SK-N-SH (cell line): ENCODE data around the gene GRK1. TPM values are rescaled to one million over a fixed set of nuclear protein-coding genes. Genes with fewer than 3 reads are reported as not detected.

ENCODE experiments used
- CTCF ChIA-PET: fragments of 300-600, 350-600 bp; formaldehyde crosslinking; extraction: SDS; loops from one replicate; lab custom pipeline; 2021; lab: Yijun Ruan, JAX
- POLR2A ChIA-PET: fragments of 350-600 bp; sonication (Branson Sonifier 250); formaldehyde crosslinking; extraction: SDS; loops from one replicate; lab custom pipeline; 2020; ENCODE audit warnings: antibody characterized with exemption, inconsistent platforms; lab: Yijun Ruan, JAX
- DNase-seq: peaks from one replicate; pipeline ENCODE4 v3.0.0; 2012
- H2AFZ ChIP-seq: fragments of 200-600 bp; sonication (generic); 2 replicates; pipeline ENCODE4 v1.8.1; 2016; ENCODE audit warnings: antibody characterized with exemption, mild to moderate bottlenecking, low read depth
- H3F3A ChIP-seq: fragments of 200-600 bp; sonication (generic); replicated peaks from 2 replicates; pipeline ENCODE3; 2016; ENCODE audit warnings: antibody characterized with exemption, mild to moderate bottlenecking; ENCODE audit not compliant: insufficient read depth
- H3K27ac ChIP-seq, 2 experiments: fragments of 200-500 bp in 1 of 2; fragments of 200-600 bp in 1 of 2; sonication (Bioruptor generic) in 1 of 2; sonication (generic), shearing (Covaris generic) in 1 of 2; 2 replicates each; pipeline versions ENCODE4 v1.5.1 to v1.6.1; 2014 to 2016; ENCODE audit warnings: low read depth in 2 of 2, inconsistent platforms in 1 of 2, low read length in 1 of 2, mild to moderate bottlenecking in 1 of 2, mixed read lengths in 1 of 2
- H3K27me3 ChIP-seq: fragments of 200-600 bp; sonication (generic), shearing (Covaris generic); 2 replicates; pipeline ENCODE4 v1.6.1; 2016; ENCODE audit warnings: mixed run types; ENCODE audit not compliant: insufficient read depth
- H3K36me3 ChIP-seq, 2 experiments: fragments of 200-500 bp in 1 of 2; fragments of 200-600 bp in 1 of 2; sonication (Bioruptor generic) in 1 of 2; sonication (generic) in 1 of 2; replicated peaks in 1 of 2; 2 replicates each; pipeline versions ENCODE3 to v1.5.1; 2014 to 2016; ENCODE audit warnings: low read length in 1 of 2, mild to moderate bottlenecking in 1 of 2; ENCODE audit not compliant: insufficient read depth in 2 of 2, control insufficient read depth in 1 of 2
- H3K4me1 ChIP-seq, 2 experiments: fragments of 200-500 bp in 1 of 2; fragments of 200-600 bp in 1 of 2; sonication (Bioruptor generic) in 1 of 2; sonication (generic), shearing (Covaris generic) in 1 of 2; 2 replicates each; pipeline versions ENCODE4 v1.5.1 to v1.6.1; 2014 to 2016; ENCODE audit warnings: low read depth in 1 of 2, low read length in 1 of 2, mixed run types in 1 of 2; ENCODE audit not compliant: insufficient read depth in 2 of 2, control insufficient read depth in 1 of 2
- H3K4me2 ChIP-seq: fragments of 200-600 bp; sonication (generic), shearing (Covaris generic); 2 replicates; pipeline ENCODE4 v1.6.1; 2017; ENCODE audit warnings: mixed run types
- H3K4me3 ChIP-seq, 2 experiments: fragments of 200-500 bp in 1 of 2; fragments of 200-600 bp in 1 of 2; sonication (Bioruptor generic) in 1 of 2; sonication (generic), shearing (Covaris generic) in 1 of 2; 2 replicates each; pipeline versions ENCODE4 v1.5.1 to v1.8.1; 2014 to 2016; ENCODE audit warnings: low read depth in 2 of 2, inconsistent platforms in 1 of 2, low read length in 1 of 2, mild to moderate bottlenecking in 1 of 2, mixed read lengths in 1 of 2, moderate library complexity in 1 of 2
- H3K79me2 ChIP-seq: fragments of 200-600 bp; sonication (generic); 2 replicates; pipeline ENCODE4 v1.8.1; 2017; ENCODE audit warnings: mild to moderate bottlenecking; ENCODE audit not compliant: insufficient read depth
- H3K9ac ChIP-seq: fragments of 200-600 bp; sonication (generic); 2 replicates; pipeline ENCODE4 v1.6.1; 2017; ENCODE audit warnings: mixed run types
- H3K9me2 ChIP-seq: fragments of 200-600 bp; sonication (generic); 2 replicates; pipeline ENCODE4 v1.6.1; 2017; ENCODE audit warnings: mixed run types
- H3K9me3 ChIP-seq: fragments of 200-600 bp; sonication (generic); 2 replicates; pipeline ENCODE4 v1.6.1; 2017; ENCODE audit warnings: mixed run types, mild to moderate bottlenecking, moderate library complexity
- H4K20me1 ChIP-seq: fragments of 200-600 bp; sonication (generic); 2 replicates; pipeline ENCODE4 v1.6.1; 2017; ENCODE audit warnings: mild to moderate bottlenecking, mixed run types; ENCODE audit not compliant: insufficient read depth
- ELF1 ChIP-seq: IDR thresholded peaks from 2 replicates; pipeline ENCODE4 v1.4.0; 2012
- EP300 ChIP-seq, 2 experiments: IDR thresholded peaks; 2 replicates each; pipeline versions ENCODE4 v1.4.0 to v1.6.1; 2012; ENCODE audit warnings: borderline replicate concordance in 1 of 2, low read depth in 1 of 2, low read length in 1 of 2
- FOXJ3 ChIP-seq: sonication (generic); formaldehyde crosslinking; IDR thresholded peaks from 2 replicates; pipeline ENCODE4 v1.5.1; 2020; ENCODE audit warnings: mild to moderate bottlenecking, missing genetic modification reagents
- MXI1 ChIP-seq: IDR thresholded peaks from 2 replicates; pipeline ENCODE4 v1.6.1; 2012; ENCODE audit warnings: mild to moderate bottlenecking, low read depth, low read length, improper control_type of control experiment
- NRF1 ChIP-seq: IDR thresholded peaks from 2 replicates; pipeline ENCODE4 v1.6.1; 2012; ENCODE audit warnings: low read depth, mild to moderate bottlenecking, low read length
- SIN3A ChIP-seq: IDR thresholded peaks from 2 replicates; pipeline ENCODE4 v1.6.1; 2012; ENCODE audit warnings: low read depth, mild to moderate bottlenecking, low read length, moderate library complexity, borderline replicate concordance
- TEAD4 ChIP-seq: IDR thresholded peaks from 2 replicates; pipeline ENCODE4 v1.4.0; 2012; ENCODE audit warnings: mild to moderate bottlenecking, borderline replicate concordance; ENCODE audit not compliant: insufficient read depth
- WGBS: methylation state at CpG from one replicate; pipeline ENCODE4 v1.1.6; 2017; ENCODE audit warnings: low lambda C conversion rate; 5-methylcytosine and 5-hydroxymethylcytosine counted together
- polyA plus RNA-seq, 3 experiments: library from polyadenylated mRNA; depleted of rRNA; stranded (reverse); fragments of >200 nt; gene quantifications; 2 replicates each; pipeline ENCODE4 v1.2.3, GENCODE V29; 2012
- TF ChIP-seq, protein P1 (sequence below): fragments of 150-350 bp; IDR thresholded peaks from 2 replicates; pipeline ENCODE4 v1.6.1; 2017; ENCODE audit warnings: antibody characterized with exemption, low read length, low read depth, borderline replicate concordance
- TF ChIP-seq, protein P2 (sequence below): IDR thresholded peaks from 2 replicates; pipeline ENCODE4; 2012

The GRK1 gene
- polyA plus RNA-seq, 1 of the 3 experiments (the other 2 are of a cell fraction) = 0.12 TPM

DNA sequence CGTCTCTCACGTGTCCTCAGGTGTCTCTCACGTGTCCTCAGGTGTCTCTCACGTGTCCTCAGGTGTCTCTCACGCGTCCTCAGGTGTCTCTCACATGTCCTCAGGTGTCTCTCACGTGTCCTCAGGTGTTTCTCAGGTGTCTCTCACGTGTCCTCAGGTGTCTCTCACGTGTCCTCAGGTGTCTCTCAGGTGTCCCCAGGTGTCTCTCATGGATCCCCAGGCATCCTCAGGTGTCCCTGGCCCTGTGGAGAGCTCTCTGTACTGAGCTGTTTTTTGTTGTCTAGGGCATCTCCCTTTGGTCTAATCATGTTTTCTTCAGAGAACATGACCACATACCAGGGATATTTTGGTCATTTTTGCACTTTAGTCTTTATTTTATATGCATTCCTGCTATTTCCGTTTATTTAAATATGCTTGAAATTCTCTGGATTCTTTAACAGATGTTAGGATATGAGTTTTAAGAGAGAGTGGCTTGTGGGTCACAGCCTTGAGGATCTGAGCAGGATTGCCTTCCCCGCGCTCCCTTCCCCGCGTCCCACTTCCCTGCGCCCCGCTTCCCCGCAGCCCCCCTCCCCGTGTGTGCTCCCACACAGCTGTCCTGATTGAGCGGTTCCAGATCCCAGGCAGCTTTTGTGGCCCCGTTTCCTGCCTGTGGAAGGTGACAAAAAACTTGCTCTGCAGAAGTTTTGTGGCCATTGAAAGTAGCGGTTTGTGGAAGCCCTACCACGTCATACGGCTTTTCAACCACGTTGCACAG is 40.9 kb upstream of the GRK1 start (continued):
- TF ChIP-seq, protein P1, sequence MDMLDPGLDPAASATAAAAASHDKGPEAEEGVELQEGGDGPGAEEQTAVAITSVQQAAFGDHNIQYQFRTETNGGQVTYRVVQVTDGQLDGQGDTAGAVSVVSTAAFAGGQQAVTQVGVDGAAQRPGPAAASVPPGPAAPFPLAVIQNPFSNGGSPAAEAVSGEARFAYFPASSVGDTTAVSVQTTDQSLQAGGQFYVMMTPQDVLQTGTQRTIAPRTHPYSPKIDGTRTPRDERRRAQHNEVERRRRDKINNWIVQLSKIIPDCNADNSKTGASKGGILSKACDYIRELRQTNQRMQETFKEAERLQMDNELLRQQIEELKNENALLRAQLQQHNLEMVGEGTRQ = no peak
- TF ChIP-seq ELF1 (no peak), TEAD4 (no peak), FOXJ3 (CRISPR knock-in tag) (no peak), MXI1 (no peak)
- TF ChIP-seq, protein P2, sequence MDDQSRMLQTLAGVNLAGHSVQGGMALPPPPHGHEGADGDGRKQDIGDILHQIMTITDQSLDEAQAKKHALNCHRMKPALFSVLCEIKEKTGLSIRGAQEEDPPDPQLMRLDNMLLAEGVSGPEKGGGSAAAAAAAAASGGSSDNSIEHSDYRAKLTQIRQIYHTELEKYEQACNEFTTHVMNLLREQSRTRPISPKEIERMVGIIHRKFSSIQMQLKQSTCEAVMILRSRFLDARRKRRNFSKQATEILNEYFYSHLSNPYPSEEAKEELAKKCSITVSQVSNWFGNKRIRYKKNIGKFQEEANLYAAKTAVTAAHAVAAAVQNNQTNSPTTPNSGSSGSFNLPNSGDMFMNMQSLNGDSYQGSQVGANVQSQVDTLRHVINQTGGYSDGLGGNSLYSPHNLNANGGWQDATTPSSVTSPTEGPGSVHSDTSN = no peak

DNA sequence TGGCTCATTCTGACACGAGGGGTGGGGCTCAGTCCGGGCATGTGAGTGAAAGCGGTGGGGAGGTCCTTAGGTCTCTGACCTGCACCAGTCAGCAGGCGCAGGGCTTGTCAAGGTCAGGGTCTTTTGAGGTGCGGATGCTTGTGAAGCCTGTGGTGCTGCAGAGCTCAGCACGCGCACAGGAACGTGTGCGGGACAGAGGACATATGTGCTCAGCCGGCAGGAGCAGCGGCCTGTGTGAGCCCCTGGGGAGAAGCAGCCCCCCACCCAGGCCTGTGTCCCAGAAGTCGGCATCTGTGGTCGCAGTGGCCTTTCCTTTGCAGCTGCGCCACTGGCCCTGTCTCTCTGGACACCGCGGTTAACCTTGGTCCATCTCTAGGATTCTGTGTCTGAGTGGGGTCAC is 39.9 kb upstream of the GRK1 start:
- H2AFZ ChIP-seq = no peak overlapping the region
- H3K9ac ChIP-seq = no peak overlapping the region
- H3F3A ChIP-seq = peaks cover 17% of the 10 kb centered on the region
- whole genome bisulfite sequencing = 96% methylated on average over 8 of the region's 16 CpGs
- ChIA-PET CTCF (no interaction called here), POLR2A (no interaction called here)
- no peak overlapping the region for H3K27ac ChIP-seq
- peaks cover 55% of the 10 kb centered on the region for H4K20me1 ChIP-seq
- TF ChIP-seq EP300 (IDR thresholded peaks at IDR 0.05; ENCODE audit: borderline replicate concordance in 1 of 2, low read depth in 1 of 2, low read length in 1 of 2) (no peak), SIN3A (no peak)
- H3K4me2 ChIP-seq = no peak overlapping the region
- no peaks in the 10 kb centered on the region for H3K27me3 ChIP-seq
- peaks cover 23% of the 10 kb centered on the region for H3K79me2 ChIP-seq
- H3K4me1 ChIP-seq = peaks cover 0 to 9% of the 10 kb centered on the region in 2 experiments; a peak in 2 of 4 replicates
- peaks cover 4 to 30% of the 10 kb centered on the region in 2 experiments for H3K36me3 ChIP-seq
- no peak for DNase-seq
- H3K4me3 ChIP-seq = no peak overlapping the region
- H3K9me3 ChIP-seq = no peaks in the 10 kb centered on the region
- no peaks in the 10 kb centered on the region for H3K9me2 ChIP-seq

DNA sequence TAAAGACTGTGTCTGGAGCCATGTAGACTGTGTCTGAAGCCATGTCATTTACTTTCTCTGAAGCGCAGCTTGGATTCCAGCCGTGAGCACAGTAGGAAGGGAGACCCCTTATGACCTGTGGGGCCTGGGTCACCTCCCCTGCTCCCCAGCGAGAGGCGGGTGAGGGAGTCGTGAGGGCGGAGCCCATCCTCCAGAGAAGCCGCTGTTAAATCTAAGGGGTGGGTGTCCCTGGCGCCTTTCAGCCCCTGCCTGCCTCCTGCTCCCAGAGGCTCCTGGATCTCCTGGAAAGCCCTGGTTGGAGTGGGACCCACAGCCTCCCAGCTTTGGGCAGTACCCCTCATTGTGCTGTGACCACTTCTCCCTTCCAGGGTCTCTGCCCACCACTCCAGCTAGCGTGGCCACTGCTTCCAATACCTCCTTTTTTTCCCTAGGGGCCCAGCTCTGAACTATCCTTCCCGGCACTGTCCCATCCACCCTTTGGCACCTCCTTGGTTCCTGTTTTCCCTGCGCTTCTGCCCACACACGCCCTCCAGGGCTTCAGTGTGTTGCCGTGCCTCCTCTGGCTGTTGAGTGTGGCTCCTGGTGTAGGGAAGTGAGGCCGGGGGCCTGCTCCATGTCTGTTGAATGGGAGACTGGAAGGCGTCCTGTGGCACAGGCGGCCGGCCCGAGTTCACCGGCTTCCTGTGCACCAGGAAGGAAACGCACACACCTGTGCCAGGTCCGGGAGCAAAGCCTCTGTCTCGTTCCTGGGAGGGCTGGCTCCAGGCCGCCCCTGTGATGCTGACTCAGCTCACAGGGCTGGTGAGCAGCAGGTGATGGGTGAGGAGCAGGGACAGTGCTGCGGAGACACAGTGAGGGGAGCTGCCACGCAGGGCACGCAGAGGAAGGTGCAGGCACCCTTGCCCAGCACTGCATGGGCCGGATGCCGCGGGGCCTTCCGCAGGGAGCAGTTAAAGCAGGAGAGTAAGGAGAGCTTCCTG is 38.4 kb upstream of the GRK1 start:
- Histone ChIP-seq H3K79me2 (peaks cover 23% of the 10 kb centered on the region), H3K27me3 (no peaks in the 10 kb centered on the region), H3K4me1 (peaks cover 0 to 9% of the 10 kb centered on the region in 2 experiments; a peak in 2 of 4 replicates), H3K36me3 (peaks cover 6 to 33% of the 10 kb centered on the region in 2 experiments), H3K4me3 (no peak overlapping the region), H3F3A (peaks cover 17% of the 10 kb centered on the region), H3K4me2 (no peak overlapping the region), H2AFZ (no peak overlapping the region), H3K27ac (no peak overlapping the region), H3K9me3 (no peaks in the 10 kb centered on the region), H3K9ac (no peak overlapping the region), H4K20me1 (peaks cover 53% of the 10 kb centered on the region), H3K9me2 (no peaks in the 10 kb centered on the region)
- DNase-seq = no peak
- CTCF ChIA-PET = interaction anchor here (0.6 kb wide), 1 partner anchor 234 kb away, joined by 4 read pairs; no protein-coding TSS in a partner anchor
- WGBS = 93% methylated on average over 20 of the region's 30 CpGs
- POLR2A ChIA-PET = interaction anchor here (1.4 kb wide), 1 partner anchor 9 kb away, joined by 4 read pairs; no protein-coding TSS in a partner anchor
- TF ChIP-seq NRF1 = no peak
